GM13977 (cell line): Measurements from ENCODE around the gene LYVE1.

Source experiments
- DNase-seq: peaks from one replicate; pipeline ENCODE4 v3.0.0; 2012; ENCODE audit warnings: low spot score
- CTCF ChIP-seq: IDR thresholded peaks from 2 replicates; pipeline ENCODE4 v1.5.1; 2012; ENCODE audit warnings: mild to moderate bottlenecking, control low read depth; ENCODE audit not compliant: insufficient read depth; ENCODE audit errors: extremely low read depth, missing control alignments
- in situ Hi-C: fragments of 300-500 bp; cut with MboI; formaldehyde crosslinking; loops from one replicate; pipeline ENCODE4 v1.12.0; 2022; ENCODE audit warnings: low sequenced_read_pairs, low pct_unique_long_range_greater_than_20kb, mixed read lengths, inconsistent platforms; ENCODE audit not compliant: unreplicated experiment

Gene LYVE1

DNA sequence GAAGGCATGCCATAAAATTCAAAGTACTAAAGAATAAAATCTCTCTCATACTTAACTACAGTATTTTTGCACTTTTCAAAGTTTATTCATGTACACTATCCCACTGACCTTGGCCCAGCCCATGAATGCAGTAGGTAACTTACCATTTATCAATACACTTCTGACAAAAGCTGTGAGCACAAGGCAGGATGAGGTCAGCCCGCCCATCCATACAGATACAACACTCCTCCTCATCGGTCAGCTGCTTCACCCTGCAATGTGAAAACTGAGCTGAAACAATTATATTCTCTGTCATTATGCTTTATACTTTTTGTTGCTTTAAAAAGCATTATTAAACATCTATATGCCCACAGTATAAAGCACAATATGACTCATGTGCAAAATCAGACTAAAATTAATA lies 49.6 kb downstream of the LYVE1 start:
- TF ChIP-seq CTCF = no peak
- no peak for DNase-seq
- in situ Hi-C loops = no loop called here

GRCh38 chr11:10518123-10518522 lies 50.3 kb downstream of the LYVE1 start:
- DNase-seq = no peak
- in situ Hi-C loops = no loop called here
- TF ChIP-seq CTCF = no peak

- DNase-seq = no peak
- no peak for TF ChIP-seq CTCF
- in situ Hi-C loops = no loop called here
Observed at GRCh38 chr11:10515418-10515817, 53.0 kb downstream of the LYVE1 start.

DNA sequence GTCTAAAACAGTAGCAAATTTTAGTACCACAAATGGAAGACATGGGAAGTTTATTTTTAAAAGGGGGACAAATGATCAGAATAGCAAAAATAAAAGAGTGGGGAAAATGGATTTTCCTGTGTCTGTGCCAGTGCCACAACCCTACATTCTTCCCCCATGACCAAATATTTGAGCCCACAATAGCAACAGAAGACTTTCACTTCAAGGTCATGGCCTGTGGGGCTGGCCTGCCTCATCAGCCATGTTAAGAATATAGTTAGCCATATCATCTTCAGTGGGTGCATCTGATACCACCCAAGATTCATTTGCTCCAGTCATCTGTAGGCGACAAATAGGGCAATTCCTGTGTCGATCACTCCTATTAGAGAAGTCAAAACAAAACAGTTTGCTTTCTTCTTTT lies 53.8 kb downstream of the LYVE1 start:
- TF ChIP-seq CTCF = no peak
- in situ Hi-C loops = no loop called here
- no peak for DNase-seq

GRCh38 chr11:10514202-10514601 lies 54.3 kb downstream of the LYVE1 start:
- DNase-seq = no peak
- no peak for TF ChIP-seq CTCF
- in situ Hi-C loops = no loop called here

- in situ Hi-C loops = no loop called here
- no peak for TF ChIP-seq CTCF
- DNase-seq = no peak
Observed at GRCh38 chr11:10511181-10511621, 57.3 kb downstream of the LYVE1 start.
